CD4-positive, alpha-beta T cell (primary cell): ENCODE data around the gene ACAD8. TPM values are rescaled to one million over a fixed set of nuclear protein-coding genes. Genes with fewer than 3 reads are reported as not detected.
A peak's percentile ranks its signal among the peaks of the same experiment; 100 is the strongest.

Experiments used
- ATAC-seq: fragments of 200-7000 bp; cut with Tn5 transposase; one replicate; pipeline ENCODE4 v1.10.0; 2022; ENCODE audit warnings: mild to moderate bottlenecking; ENCODE audit not compliant: poor library complexity
- CTCF ChIA-PET: fragments of 350-600 bp; sonication (Branson Sonifier 250); formaldehyde crosslinking; loops from one replicate; lab custom pipeline; 2021; ENCODE audit warnings: antibody characterized with exemption, inconsistent platforms; lab: Charles Lee
- POLR2A ChIA-PET: fragments of 350-600 bp; sonication (Branson Sonifier 250); formaldehyde crosslinking; loops from one replicate; lab custom pipeline; 2021; ENCODE audit warnings: antibody characterized with exemption, inconsistent platforms; lab: Charles Lee
- DNase-seq, 14 experiments: peaks; one replicate each; pipeline ENCODE4 v3.0.0-alpha.2; 2013 to 2020; ENCODE audit warnings: mixed read lengths in 2 of 14
- H3K27ac ChIP-seq, 2 donors: one replicate each; pipeline versions ENCODE4 v1.5.1 to v1.7.0; 2013; ENCODE audit warnings: low read length in 2 of 2, low read depth in 1 of 2, mild to moderate bottlenecking in 1 of 2
- H3K27me3 ChIP-seq, 2 experiments: 1 replicate in 1 of 2; 2 replicates in 1 of 2; pipeline versions ENCODE4 v1.6.1 to v1.7.0; 2013; ENCODE audit warnings: low read length in 2 of 2, control low read depth in 1 of 2, mild to moderate bottlenecking in 1 of 2, moderate library complexity in 1 of 2; ENCODE audit not compliant: insufficient read depth in 2 of 2, control insufficient read depth in 1 of 2
- H3K36me3 ChIP-seq: one replicate; pipeline ENCODE4 v1.6.1; 2013; ENCODE audit warnings: low read length, control low read depth; ENCODE audit not compliant: insufficient read depth
- H3K4me1 ChIP-seq: one replicate; pipeline ENCODE4 v1.6.1; 2013; ENCODE audit warnings: low read length, control low read depth; ENCODE audit not compliant: insufficient read depth
- H3K4me3 ChIP-seq: one replicate; pipeline ENCODE4 v1.5.1; 2013; ENCODE audit warnings: mild to moderate bottlenecking, low read length, moderate library complexity
- H3K9me3 ChIP-seq, 2 experiments: 1 replicate in 1 of 2; 2 replicates in 1 of 2; pipeline versions ENCODE4 v1.6.1 to v1.7.0; 2013; ENCODE audit warnings: low read length in 2 of 2, mild to moderate bottlenecking in 2 of 2, control low read depth in 1 of 2, moderate library complexity in 1 of 2; ENCODE audit not compliant: control insufficient read depth in 1 of 2, insufficient read depth in 1 of 2
- H3K27ac Mint-ChIP-seq: one replicate; pipeline ENCODE4 v1.8.0; 2020; ENCODE audit warnings: mixed read lengths
- H3K27me3 Mint-ChIP-seq: one replicate; pipeline ENCODE4 v1.8.0; 2021; ENCODE audit warnings: mixed read lengths
- H3K36me3 Mint-ChIP-seq: one replicate; pipeline ENCODE4 v1.8.0; 2021; ENCODE audit warnings: low read depth, mixed read lengths
- H3K4me1 Mint-ChIP-seq: one replicate; pipeline ENCODE4 v1.8.0; 2021; ENCODE audit warnings: low read depth, mixed read lengths
- H3K4me3 Mint-ChIP-seq: one replicate; pipeline ENCODE4 v1.8.0; 2020; ENCODE audit warnings: mild to moderate bottlenecking, mixed read lengths
- H3K9me3 Mint-ChIP-seq: one replicate; pipeline ENCODE4 v1.8.0; 2020; ENCODE audit warnings: mixed read lengths
- intact Hi-C, 2 experiments: fragments of 100-400 bp; cut with DNase I in 1 of 2; cut with micrococcal nuclease in 1 of 2; formaldehyde crosslinking; loops; one replicate each; pipeline versions ENCODE4 v1.15.1 to v1.9.0; 2023 to 2025; cut with DNase I, micrococcal nuclease
- total RNA-seq, 174 experiments: library from RNA in 2 of 174; stranded (reverse) in 2 of 174; gene quantifications; one replicate each; pipeline ENCODE4 v1.2.3 and lab custom pipeline; 2021 to 2026
- TF ChIP-seq, protein P1 (sequence below): fragments of 200-600 bp; IDR thresholded peaks from one replicate; pipeline ENCODE4 v1.8.0; 2022; ENCODE audit warnings: antibody characterized with exemption, mild to moderate bottlenecking

ACAD8 gene
- total RNA-seq, 2 experiments from 2014 or later, result 15.0 to 16.3 TPM

DNA sequence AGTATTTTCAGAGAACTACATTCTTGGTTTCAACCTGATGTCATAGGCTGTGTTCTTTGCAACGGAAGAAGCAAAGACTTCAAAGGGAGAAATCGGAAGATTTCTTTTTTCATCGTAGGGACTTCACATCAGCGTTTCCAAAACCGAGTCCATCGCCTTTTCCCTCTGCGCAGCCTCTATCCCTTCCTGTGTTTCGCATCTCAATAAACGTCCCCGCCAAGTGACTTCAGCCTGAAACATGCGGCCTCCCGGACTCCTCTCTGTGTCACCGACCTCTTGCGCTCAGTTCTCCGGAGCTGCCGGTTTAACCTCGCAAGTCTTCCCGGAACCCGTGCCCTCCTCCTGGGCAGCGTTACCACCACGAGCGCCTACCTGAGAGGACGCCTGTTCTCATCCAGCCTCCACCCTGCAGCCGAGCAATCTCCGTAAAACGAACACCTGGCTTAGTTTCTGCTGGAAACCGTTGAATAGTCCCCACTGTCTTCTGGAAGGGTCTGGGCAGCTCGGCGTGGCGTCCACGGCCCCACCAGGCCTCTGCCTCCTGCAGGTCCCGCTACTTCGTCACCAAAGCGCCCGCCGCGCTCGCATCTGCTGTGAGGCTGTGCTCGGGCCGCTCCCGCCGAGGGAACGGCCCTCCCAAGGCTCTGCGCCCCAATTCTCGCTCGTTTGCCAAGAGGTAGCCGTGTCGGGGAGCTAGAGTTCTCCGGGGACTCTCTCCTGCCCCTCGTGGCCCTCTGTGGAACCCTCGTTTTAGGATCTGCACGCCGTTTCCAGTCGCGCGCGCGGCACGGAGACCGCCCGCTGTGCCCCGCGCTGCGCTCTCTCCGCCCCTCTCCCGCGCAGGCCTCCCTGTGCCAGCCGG is 22.4 kb downstream of the ACAD8 start, which contains the start of gene GLB1L3:
Gene GLB1L3 (plus strand): TSS at position 846 of the 862 bp plus-strand sequence. CDS start 362 bp downstream, outside the sequence.
- H3K36me3 Mint-ChIP-seq, result peaks cover 12% of the 10 kb centered on the region
- intact Hi-C loops, result loop anchor here (1.0 to 5.0 kb wide), 6 partner anchors 22 to 69 kb away; partner anchors contain the start of genes ACAD8 (in 1 of the 2), GLB1L2 (in 1 of the 2), THYN1 (in 1 of the 2) and VPS26B (in 1 of the 2)
- H3K36me3 ChIP-seq, result no peaks in the 10 kb centered on the region
- DNase-seq, result peak; percentile 62 to 90 (median 74)
- no peaks in the 10 kb centered on the region for H3K9me3 Mint-ChIP-seq
- H3K4me1 Mint-ChIP-seq, result peaks cover 55% of the 10 kb centered on the region
- ATAC-seq, result peak; percentile 93
- peaks cover 33% of the 10 kb centered on the region for H3K4me1 ChIP-seq
- CTCF ChIA-PET, result interaction anchor here (0.6 to 3.4 kb wide), 17 partner anchors 10 to 337 kb away, joined by 3 to 23 read pairs (median 4); partner anchors contain the start of genes ACAD8, GLB1L2, NCAPD3 and THYN1
- peak within 1 kb of the TSS; percentile 92 for H3K4me3 Mint-ChIP-seq
- peak within 1 kb of the TSS; percentile 50 to 52 for H3K27ac ChIP-seq
- peak within 1 kb of the TSS; percentile 83 for H3K27ac Mint-ChIP-seq
- peaks cover 6% of the 10 kb centered on the region in 2 experiments for H3K27me3 ChIP-seq
- TF ChIP-seq, protein P1, sequence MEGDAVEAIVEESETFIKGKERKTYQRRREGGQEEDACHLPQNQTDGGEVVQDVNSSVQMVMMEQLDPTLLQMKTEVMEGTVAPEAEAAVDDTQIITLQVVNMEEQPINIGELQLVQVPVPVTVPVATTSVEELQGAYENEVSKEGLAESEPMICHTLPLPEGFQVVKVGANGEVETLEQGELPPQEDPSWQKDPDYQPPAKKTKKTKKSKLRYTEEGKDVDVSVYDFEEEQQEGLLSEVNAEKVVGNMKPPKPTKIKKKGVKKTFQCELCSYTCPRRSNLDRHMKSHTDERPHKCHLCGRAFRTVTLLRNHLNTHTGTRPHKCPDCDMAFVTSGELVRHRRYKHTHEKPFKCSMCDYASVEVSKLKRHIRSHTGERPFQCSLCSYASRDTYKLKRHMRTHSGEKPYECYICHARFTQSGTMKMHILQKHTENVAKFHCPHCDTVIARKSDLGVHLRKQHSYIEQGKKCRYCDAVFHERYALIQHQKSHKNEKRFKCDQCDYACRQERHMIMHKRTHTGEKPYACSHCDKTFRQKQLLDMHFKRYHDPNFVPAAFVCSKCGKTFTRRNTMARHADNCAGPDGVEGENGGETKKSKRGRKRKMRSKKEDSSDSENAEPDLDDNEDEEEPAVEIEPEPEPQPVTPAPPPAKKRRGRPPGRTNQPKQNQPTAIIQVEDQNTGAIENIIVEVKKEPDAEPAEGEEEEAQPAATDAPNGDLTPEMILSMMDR, result peak; percentile 76
- peak within 1 kb of the TSS; percentile 91 for H3K4me3 ChIP-seq
- H3K27me3 Mint-ChIP-seq, result peaks cover 3% of the 10 kb centered on the region
- POLR2A ChIA-PET, result interaction anchor here (0.6 to 7.2 kb wide), 10 partner anchors 12 to 207 kb away, joined by 3 to 54 read pairs (median 4); partner anchors contain the start of genes ACAD8, JAM3, NCAPD3 and THYN1
- peaks cover 3 to 18% of the 10 kb centered on the region in 2 experiments for H3K9me3 ChIP-seq

DNA sequence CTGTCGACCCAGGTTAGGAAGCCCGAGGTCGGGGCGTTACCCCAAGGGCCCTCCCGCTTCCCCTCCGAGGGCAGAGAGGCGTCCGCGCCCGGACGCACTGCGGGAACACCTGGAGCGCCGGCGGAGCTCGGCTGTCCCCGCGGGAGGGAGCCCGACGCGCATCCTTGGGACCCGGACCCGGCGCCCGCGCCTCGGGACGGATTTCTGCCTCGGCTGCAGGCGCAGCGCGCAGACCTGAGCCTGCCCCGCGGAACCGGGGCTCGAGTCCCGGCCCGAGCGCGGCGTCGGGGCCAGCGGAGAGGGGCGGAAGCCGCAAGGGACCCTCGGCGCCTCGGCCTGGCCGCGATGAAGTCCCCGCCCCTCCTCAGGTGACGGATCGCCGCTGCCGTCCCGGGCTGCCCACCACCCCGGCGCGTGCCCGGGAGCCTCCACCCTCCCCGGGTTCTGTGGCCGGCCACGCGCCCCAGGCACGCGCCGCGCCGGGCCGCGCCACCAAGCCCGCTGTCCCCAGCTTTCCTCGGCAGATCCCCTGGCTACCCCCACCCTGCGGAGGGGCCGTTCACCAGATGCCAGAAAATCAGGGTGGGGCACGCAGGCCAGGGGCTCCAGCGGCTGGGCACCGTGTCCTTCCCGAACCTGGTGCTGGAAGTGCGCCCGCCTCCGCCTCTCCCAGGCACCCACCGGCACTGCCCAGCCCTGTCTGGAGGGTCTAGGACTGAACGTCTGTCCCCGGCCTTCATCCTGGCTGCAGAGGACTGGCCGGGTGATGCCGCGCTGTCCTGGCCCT is 23.2 kb downstream of the ACAD8 start:
- H3K27ac ChIP-seq, result no peak overlapping the region
- peaks cover 6% of the 10 kb centered on the region in 2 experiments for H3K27me3 ChIP-seq
- DNase-seq, result no peak
- peak overlapping the region; percentile 83 for H3K27ac Mint-ChIP-seq
- no peaks in the 10 kb centered on the region for H3K36me3 ChIP-seq
- peak overlapping the region; percentile 91 for H3K4me3 ChIP-seq
- H3K9me3 ChIP-seq, result peaks cover 3 to 18% of the 10 kb centered on the region in 2 experiments
- peaks cover 12% of the 10 kb centered on the region for H3K36me3 Mint-ChIP-seq
- POLR2A ChIA-PET, result interaction anchor here (0.6 to 7.2 kb wide), 10 partner anchors 11 to 208 kb away, joined by 3 to 54 read pairs (median 4); partner anchors contain the start of genes ACAD8, JAM3, NCAPD3 and THYN1
- H3K4me1 Mint-ChIP-seq, result peaks cover 47% of the 10 kb centered on the region
- ATAC-seq, result no peak
- intact Hi-C loops, result loop anchor here (1.0 to 5.0 kb wide), 6 partner anchors 23 to 70 kb away; partner anchors contain the start of genes ACAD8 (in 1 of the 2), GLB1L2 (in 1 of the 2), THYN1 (in 1 of the 2) and VPS26B (in 1 of the 2)
- peaks cover 3% of the 10 kb centered on the region for H3K27me3 Mint-ChIP-seq
- peak overlapping the region; percentile 92 for H3K4me3 Mint-ChIP-seq
- TF ChIP-seq, protein P1, result peak; percentile 33
- CTCF ChIA-PET, result interaction anchor here (0.7 to 3.4 kb wide), 14 partner anchors 11 to 328 kb away, joined by 3 to 23 read pairs (median 5); partner anchors contain the start of genes ACAD8, GLB1L2, NCAPD3 and THYN1
- no peaks in the 10 kb centered on the region for H3K9me3 Mint-ChIP-seq
- H3K4me1 ChIP-seq, result peaks cover 28% of the 10 kb centered on the region
